Pancreas (tissue), 10 donors: ENCODE results near the gene ERCC6L. TPM values are rescaled to one million over a fixed set of nuclear protein-coding genes. Genes with fewer than 3 reads are reported as not detected.

Experiments
- ATAC-seq, 4 donors: fragments of 200-7000 bp; cut with Tn5 transposase; one replicate each; pipeline versions ENCODE4 v1.8.0 to v1.9.1; 2020; ENCODE audit warnings: mild to moderate bottlenecking in 4 of 4, moderate library complexity in 4 of 4
- DNase-seq, 6 donors: peaks; one replicate each; pipeline ENCODE4 v3.0.0-alpha.2; 2020
- FAIRE-seq: peaks from 2 replicates; lab custom pipeline; 2012; peaks lifted over from hg19 to GRCh38; lab: Jason Lieb, UNC
- H3K27ac ChIP-seq, 4 donors: fragments of 200-600 bp; sonication (generic); 1 replicate in 3 of 4; 2 replicates in 1 of 4; pipeline versions ENCODE4 v1.5.0 to v1.8.0; 2020
- H3K27me3 ChIP-seq, 4 donors: fragments of 200-600 bp; one replicate each; pipeline ENCODE4 v1.8.0; 2021
- H3K36me3 ChIP-seq, 3 donors: fragments of 200-600 bp; sonication (generic) in 1 of 3; one replicate each; pipeline versions ENCODE4 v1.5.0 to v1.8.0; 2020 to 2021
- H3K4me1 ChIP-seq, 3 donors: fragments of 200-600 bp; one replicate each; pipeline ENCODE4 v1.8.0; 2021
- H3K4me3 ChIP-seq, 4 donors: fragments of 200-600 bp; sonication (generic) in 2 of 4; one replicate each; pipeline versions ENCODE4 v1.5.0 to v1.8.0; 2020 to 2021
- H3K9me3 ChIP-seq, 4 donors: fragments of 200-600 bp; one replicate each; pipeline ENCODE4 v1.8.0; 2021
- WGBS, 2 donors: extraction: QIAGEN DNeasy Blood & Tissue Kit; methylation state at CpG; one replicate each; pipeline ENCODE4 v1.1.7; 2013; 5-methylcytosine and 5-hydroxymethylcytosine counted together
- intact Hi-C, 3 donors: fragments of 100-400 bp; cut with DNase I; formaldehyde crosslinking; loops; one replicate each; pipeline versions ENCODE4 v1.11.1 to v1.14.2; 2022
- polyA plus RNA-seq, 2 donors: library from polyadenylated mRNA; stranded (reverse); fragments of 200-250 nt; gene quantifications; one replicate each; pipeline ENCODE4 v1.2.3, GENCODE V29; 2013
- total RNA-seq, 6 donors: library from RNA; stranded (reverse); fragmentation: NEBNext Ultra II Directional in 4 of 6; extraction: Animal tissue kit (Norgen Biotek cat#: 25700) in 4 of 6; gene quantifications; one replicate each; pipeline versions ENCODE4 v1.2.1 to v1.2.4, GENCODE V29; 2021 to 2023
- TF ChIP-seq, protein P1 (sequence below), 4 donors: fragments of 200-600 bp; sonication (generic) in 3 of 4; IDR thresholded peaks; one replicate each; pipeline versions ENCODE4 v1.5.0 to v1.8.0; 2021; ENCODE audit warnings: antibody characterized with exemption in 4 of 4
- donor health status: healthy with polysubstance abuse.
- donor health status: DM: no; HTN: no; CAD: no; lungs with moderate emphysema.
- donor health status: DM: no; HTN: no; CAD: no.
- donor health status: control.
- donor health status: control.
- donor health status: Bipolar disorder and iron deficiency.
- donor health status: DM: yes; HTN: yes; CAD: no.
- donor health status: DM: no; HTN: no; CAD: no.
- donor health status: DM: no; HTN: no; CAD: no.
- donor health status: DM: yes; HTN: yes; CAD: no.

ERCC6L gene
- total and polyA plus RNA-seq, 8 donors: 0.04 to 0.13 (median 0.09) TPM; not detected in 3

DNA sequence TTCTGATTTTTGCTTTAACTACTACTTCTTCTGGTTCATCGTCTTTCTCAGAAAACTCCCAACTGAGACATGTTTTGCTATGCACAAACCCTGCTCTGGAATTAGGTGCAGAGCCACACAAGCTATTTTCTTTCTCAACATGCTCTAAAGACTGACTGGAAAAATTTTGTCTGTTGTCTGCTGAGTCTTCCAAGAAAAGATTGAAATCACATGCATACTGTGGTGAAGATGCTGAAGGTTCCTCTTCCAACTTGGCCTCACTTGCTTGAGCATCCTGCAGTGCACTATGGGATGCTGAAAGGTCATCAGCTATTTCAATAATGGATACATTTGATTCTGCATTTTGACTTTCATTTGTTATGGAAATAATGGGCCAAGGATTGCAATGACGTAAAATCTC is 33.1 kb downstream of the ERCC6L start:
- H3K27me3 ChIP-seq: no peaks in the 10 kb centered on the region
- no peaks in the 10 kb centered on the region for H3K36me3 ChIP-seq
- no peaks in the 10 kb centered on the region for H3K4me1 ChIP-seq
- FAIRE-seq (no peak), DNase-seq (no peak), ATAC-seq (no peak)
- no peak overlapping the region for H3K4me3 ChIP-seq
- no peak overlapping the region for H3K27ac ChIP-seq
- intact Hi-C loops: no loop called here
- WGBS, 2 donors: 75 to 94% methylated on average over 2 of the region's 2 CpGs
- TF ChIP-seq, protein P1, sequence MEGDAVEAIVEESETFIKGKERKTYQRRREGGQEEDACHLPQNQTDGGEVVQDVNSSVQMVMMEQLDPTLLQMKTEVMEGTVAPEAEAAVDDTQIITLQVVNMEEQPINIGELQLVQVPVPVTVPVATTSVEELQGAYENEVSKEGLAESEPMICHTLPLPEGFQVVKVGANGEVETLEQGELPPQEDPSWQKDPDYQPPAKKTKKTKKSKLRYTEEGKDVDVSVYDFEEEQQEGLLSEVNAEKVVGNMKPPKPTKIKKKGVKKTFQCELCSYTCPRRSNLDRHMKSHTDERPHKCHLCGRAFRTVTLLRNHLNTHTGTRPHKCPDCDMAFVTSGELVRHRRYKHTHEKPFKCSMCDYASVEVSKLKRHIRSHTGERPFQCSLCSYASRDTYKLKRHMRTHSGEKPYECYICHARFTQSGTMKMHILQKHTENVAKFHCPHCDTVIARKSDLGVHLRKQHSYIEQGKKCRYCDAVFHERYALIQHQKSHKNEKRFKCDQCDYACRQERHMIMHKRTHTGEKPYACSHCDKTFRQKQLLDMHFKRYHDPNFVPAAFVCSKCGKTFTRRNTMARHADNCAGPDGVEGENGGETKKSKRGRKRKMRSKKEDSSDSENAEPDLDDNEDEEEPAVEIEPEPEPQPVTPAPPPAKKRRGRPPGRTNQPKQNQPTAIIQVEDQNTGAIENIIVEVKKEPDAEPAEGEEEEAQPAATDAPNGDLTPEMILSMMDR (IDR thresholded peaks at IDR 0.05): no peak
- no peaks in the 10 kb centered on the region for H3K9me3 ChIP-seq

DNA sequence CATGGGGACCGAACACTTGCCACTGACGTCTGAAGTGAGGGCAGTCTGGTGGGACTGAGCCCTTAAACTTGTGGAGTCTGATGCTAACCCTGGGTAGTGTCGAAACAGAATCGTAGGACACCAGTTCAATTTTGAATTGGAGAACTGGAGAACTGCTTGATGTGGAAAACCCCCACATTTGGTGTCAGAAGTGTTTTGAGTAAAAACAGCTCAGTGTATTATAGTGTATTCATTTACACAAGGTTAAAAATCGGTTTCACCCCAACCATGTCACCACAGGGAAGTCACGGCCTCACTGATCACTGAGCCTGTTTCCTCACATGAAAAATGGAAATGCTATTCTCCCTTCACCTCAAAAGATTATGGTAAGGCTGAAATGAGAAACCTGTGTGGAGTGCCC is 35.4 kb downstream of the ERCC6L start:
- H3K27ac ChIP-seq: no peak overlapping the region
- no peak overlapping the region for H3K4me3 ChIP-seq
- no peaks in the 10 kb centered on the region for H3K4me1 ChIP-seq
- WGBS, 2 donors: 66 to 89% methylated on average over 6 of the region's 6 CpGs
- H3K36me3 ChIP-seq: no peaks in the 10 kb centered on the region
- no peaks in the 10 kb centered on the region for H3K27me3 ChIP-seq
- no peak for DNase-seq
- FAIRE-seq: no peak
- H3K9me3 ChIP-seq: no peaks in the 10 kb centered on the region
- TF ChIP-seq, protein P1 (IDR thresholded peaks at IDR 0.05): no peak
- intact Hi-C loops: no loop called here
- ATAC-seq: no peak

DNA sequence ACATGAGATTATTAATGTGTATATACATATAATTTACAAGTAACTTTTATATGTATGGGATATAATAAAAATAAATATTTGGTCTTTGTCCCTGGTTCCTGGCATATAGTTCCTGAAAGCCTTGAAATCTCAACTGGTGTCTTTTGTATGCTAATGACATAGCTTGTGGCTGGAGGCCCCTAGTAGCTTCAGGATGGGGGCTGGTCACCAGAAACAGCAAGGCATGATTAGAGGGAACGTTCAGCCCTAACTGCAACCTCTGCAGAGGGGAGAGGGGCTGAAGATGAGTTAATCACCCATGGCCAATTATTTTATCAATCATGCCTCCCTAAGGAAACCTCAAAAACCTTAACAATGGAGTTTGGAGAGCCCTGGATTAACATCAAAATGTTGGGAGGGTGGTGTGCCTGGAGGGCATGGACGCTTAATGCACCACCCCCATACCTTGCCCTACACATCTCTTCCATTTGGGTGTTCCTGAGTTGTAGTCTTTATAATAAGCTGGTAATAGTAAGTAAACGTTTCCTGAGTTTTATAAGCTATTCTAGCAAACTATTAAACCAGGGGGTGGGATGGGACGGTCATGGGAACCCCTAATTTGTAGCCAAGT is 35.9 kb downstream of the ERCC6L start:
- TF ChIP-seq, protein P1 (IDR thresholded peaks at IDR 0.05): no peak
- ATAC-seq: no peak
- Histone ChIP-seq H3K36me3 (no peaks in the 10 kb centered on the region), H3K9me3 (no peaks in the 10 kb centered on the region), H3K4me1 (no peaks in the 10 kb centered on the region), H3K27ac (no peak overlapping the region), H3K4me3 (no peak overlapping the region), H3K27me3 (no peaks in the 10 kb centered on the region)
- 45 to 67% methylated on average over 4 of the region's 4 CpGs for WGBS, 2 donors
- no peak for DNase-seq
- intact Hi-C loops: no loop called here
- FAIRE-seq: no peak

DNA sequence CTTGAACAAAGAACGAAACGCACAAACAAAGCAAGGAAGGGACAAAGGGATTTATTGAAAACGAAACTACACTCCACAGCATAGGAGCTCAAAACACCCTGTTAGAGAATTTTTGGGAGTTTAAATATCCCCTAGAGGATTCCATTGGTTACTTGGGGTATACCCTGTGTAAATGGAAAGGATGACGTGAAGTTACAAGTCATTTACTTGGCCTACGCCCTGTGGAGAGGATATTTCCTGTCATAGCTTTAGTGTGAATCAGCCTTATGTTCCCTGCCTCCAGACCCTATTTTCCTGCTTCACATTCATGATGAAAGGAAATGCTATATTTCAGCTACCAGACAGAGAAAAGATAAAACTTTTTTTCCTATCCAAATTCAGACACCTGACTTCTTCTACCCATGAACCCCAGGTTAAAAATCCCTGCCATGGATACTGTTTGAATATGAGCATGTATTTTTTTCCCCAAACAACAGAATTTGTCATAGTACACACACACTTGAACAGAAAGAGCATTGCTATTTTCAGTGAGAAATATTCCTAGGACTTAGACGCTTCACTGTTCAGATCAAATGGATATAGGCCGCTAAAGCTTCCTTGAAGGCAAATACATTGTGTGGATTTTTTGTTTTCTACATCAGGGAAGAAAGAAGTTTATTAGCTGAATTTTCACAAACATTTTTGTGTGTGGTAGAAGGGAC is 36.8 kb downstream of the ERCC6L start:
- no peak for ATAC-seq
- DNase-seq: no peak
- Histone ChIP-seq H3K27me3 (no peaks in the 10 kb centered on the region), H3K4me1 (no peaks in the 10 kb centered on the region), H3K27ac (no peak overlapping the region), H3K4me3 (no peak overlapping the region), H3K36me3 (no peaks in the 10 kb centered on the region), H3K9me3 (no peaks in the 10 kb centered on the region)
- intact Hi-C loops: no loop called here
- 81 to 91% methylated on average over 7 of the region's 7 CpGs for WGBS, 2 donors
- FAIRE-seq: no peak
- TF ChIP-seq, protein P1 (IDR thresholded peaks at IDR 0.05): no peak

DNA sequence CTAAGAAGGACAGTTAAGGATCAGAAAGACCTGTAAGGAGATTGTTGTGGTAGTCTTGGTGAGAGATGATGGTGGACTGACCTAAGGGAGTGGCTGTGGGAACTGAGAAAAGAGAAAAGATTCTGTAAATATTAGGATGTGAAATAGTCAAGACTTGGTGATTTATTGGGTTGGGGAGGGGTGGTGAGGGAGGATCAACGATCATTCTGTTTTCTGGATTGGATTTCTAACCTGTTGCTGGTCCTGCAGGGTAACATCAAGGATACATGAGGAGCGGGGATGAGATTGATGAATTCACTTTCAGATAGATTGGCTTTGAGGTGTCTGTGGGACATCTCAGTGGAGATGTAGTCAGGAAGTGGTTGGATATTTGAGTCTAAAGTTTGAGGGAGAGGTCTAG is 55.9 kb downstream of the ERCC6L start:
- peaks cover 0 to 4% (median 0%) of the 10 kb centered on the region in 3 donors for H3K4me1 ChIP-seq
- intact Hi-C loops: no loop called here
- peaks cover 0 to 5% (median 0%) of the 10 kb centered on the region in 4 donors for H3K27me3 ChIP-seq
- no peaks in the 10 kb centered on the region for H3K9me3 ChIP-seq
- 67 to 74% methylated on average over 2 of the region's 2 CpGs for WGBS, 2 donors
- FAIRE-seq: no peak
- DNase-seq: no peak
- TF ChIP-seq, protein P1 (IDR thresholded peaks at IDR 0.05): no peak
- H3K4me3 ChIP-seq: no peak overlapping the region
- no peaks in the 10 kb centered on the region for H3K36me3 ChIP-seq
- no peak overlapping the region for H3K27ac ChIP-seq
- ATAC-seq: no peak
